ENCODE measurements around the gene ACP4.

Gene ACP4

DNA sequence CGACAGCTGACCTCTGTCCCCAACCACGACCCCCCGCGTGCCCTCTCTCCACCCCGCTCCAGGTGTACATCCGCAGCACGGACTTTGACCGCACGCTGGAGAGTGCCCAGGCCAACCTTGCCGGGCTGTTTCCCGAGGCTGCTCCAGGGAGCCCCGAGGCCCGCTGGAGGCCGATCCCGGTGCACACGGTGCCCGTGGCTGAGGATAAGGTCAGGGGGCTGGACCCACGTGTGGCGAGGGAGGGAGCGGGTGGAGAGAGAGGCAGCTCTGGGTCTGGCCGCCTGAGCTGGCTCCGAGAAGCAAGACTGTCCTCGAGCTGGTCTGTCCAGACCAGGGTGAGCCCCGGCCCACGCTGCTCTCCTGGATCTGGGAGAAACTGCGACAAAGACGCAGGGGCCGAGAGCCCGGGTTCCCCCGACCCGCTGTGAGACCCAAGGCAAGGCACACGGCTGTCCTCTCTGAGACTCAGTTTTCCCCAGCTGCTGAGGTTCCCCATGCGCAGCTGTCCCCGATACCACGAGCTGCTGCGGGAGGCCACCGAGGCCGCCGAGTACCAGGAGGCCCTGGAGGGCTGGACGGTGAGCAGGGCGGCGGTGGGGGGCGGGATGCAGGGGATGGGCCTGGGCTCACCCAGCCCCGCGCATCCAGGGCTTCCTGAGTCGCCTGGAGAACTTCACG, 1.5 kb downstream of the ACP4 start:
- TF ChIP-seq, protein P1, sequence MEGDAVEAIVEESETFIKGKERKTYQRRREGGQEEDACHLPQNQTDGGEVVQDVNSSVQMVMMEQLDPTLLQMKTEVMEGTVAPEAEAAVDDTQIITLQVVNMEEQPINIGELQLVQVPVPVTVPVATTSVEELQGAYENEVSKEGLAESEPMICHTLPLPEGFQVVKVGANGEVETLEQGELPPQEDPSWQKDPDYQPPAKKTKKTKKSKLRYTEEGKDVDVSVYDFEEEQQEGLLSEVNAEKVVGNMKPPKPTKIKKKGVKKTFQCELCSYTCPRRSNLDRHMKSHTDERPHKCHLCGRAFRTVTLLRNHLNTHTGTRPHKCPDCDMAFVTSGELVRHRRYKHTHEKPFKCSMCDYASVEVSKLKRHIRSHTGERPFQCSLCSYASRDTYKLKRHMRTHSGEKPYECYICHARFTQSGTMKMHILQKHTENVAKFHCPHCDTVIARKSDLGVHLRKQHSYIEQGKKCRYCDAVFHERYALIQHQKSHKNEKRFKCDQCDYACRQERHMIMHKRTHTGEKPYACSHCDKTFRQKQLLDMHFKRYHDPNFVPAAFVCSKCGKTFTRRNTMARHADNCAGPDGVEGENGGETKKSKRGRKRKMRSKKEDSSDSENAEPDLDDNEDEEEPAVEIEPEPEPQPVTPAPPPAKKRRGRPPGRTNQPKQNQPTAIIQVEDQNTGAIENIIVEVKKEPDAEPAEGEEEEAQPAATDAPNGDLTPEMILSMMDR (IDR thresholded peaks at IDR 0.05): no peak

DNA sequence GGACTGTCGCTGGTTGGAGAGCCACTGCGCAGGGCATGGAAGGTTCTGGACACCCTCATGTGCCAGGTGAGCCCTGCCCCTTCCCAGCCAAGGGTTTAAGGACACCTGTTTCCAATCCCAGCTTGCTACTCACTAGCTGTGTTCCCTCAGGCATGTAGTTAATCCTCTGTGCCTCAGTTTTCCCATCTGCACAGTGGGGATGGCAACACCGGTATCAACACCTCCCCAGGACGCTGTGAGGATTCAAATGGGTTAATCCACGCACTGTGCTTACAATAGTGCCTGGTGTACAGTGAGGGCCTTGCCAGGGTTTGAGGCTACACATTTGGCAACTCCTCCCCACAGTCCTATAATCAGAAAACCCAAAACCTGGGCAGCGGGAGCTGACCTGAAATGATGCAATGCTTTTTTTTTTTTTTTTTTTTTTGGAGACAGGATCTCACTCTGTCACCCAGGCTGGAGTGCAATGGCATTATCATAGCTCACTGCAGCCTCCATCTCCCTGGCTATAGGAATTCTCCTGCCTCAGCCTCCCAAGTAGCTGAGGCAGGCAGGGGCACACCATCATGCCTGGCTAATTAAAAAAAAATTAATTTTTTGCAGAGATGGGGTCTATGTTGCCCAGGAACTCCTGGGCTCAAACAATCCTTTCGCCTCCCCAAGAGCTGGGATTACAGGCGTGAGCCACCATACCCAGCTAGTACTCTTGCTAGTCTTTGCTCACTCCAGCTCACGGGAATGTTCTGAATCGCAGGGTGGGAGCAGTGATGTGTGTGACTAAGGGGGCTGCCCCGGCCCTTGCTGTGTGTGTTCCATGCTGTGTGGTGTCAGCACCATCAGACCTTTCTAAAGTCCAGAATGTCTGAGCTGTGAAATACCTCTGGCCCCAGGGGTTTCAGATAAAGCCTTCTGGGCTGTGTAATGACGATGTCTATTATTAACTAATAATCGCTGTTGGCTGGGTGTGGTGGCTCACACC, 2.3 kb downstream of the ACP4 start:
- TF ChIP-seq, protein P1 (IDR thresholded peaks at IDR 0.05): no peak

DNA sequence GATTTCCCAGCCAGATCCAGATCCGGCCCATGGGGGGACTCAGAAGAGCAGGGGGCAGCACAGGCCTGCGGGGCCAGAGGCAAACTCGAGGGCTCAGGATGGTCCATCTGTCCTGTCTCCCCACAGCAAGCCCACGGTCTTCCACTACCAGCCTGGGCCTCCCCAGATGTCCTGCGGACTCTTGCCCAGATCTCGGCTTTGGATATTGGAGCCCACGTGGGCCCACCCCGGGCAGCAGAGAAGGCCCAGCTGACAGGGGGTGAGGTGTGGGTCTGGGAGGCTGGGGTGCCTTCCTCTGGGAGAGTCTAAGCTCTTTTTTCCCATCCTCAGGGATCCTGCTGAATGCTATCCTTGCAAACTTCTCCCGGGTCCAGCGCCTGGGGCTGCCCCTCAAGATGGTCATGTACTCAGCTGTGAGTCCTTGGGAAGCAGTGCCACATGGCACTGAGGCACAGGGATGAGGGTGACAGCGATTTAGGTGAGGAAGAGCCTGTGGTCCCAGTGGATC, 3.4 kb downstream of the ACP4 start:
- TF ChIP-seq, protein P1 (IDR thresholded peaks at IDR 0.05): no peak

DNA sequence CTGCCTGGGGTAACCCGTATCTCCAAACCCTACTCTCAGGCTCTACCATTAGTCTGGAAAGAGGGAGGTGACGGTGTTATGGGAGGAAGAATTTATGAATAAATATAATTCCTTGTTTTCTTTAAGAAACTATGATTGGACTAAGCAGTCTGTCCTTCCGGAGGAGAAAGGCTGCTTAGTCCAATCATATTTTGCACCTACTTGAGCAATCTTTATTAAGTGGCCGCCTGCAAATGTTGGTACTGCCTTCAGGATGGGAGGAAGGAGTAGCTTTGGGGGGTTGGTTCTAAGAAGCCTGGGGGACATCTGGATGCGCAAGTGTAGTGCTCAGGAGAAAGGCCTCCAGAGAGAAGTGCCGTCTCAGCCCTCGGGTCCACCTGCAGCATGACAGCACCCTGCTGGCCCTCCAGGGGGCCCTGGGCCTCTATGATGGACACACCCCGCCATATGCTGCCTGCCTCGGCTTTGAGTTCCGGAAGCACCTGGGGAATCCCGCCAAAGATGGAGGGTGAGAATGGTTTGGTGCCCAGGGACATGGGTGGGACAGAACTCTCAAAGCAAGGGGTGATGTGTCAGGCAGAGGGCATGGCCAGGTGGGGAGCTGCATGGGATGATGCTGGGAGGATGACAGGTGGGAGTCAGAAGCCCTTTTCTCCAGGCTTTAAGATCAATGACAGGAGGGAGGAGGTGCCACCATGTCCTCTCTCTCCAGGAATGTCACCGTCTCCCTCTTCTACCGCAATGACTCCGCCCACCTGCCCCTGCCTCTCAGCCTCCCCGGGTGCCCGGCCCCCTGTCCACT, 4.1 kb downstream of the ACP4 start:
- TF ChIP-seq, protein P1 (IDR thresholded peaks at IDR 0.05): no peak

DNA sequence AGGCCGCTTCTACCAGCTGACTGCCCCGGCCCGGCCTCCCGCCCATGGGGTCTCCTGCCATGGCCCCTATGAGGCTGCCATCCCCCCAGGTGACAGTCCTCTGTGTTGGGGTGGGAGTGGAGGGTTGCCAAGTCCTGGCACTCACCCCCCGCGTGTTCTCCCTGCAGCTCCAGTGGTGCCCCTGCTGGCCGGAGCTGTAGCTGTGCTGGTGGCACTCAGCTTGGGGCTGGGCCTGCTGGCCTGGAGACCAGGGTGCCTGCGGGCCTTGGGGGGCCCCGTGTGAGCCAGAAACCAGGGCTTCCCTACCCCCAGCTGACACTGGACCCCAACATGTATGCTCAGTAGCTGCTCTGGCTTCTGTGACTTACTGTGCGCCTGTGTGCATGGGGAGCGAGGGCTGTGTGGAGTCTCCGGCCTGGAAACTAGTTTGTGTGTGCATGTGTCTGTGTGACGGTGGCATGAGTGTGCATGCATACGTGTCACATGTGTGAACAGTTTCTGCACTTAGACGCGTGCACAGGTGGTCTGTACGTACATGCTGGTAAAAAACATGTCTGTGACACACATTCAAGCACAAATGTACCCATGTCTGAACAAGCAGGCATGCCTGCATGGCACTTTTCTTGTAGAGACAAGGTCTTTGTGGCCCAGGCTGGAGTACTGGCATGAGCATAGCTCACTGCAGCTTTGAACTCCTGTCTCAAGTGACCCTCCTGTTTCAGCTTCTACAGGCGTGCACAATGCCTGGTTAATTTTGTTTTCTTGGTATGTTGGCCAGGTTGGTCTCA, 4.9 kb downstream of the ACP4 start:
- TF ChIP-seq, protein P1 (IDR thresholded peaks at IDR 0.05): peak; percentile 41; the same call in 1 of the 2 replicates

DNA sequence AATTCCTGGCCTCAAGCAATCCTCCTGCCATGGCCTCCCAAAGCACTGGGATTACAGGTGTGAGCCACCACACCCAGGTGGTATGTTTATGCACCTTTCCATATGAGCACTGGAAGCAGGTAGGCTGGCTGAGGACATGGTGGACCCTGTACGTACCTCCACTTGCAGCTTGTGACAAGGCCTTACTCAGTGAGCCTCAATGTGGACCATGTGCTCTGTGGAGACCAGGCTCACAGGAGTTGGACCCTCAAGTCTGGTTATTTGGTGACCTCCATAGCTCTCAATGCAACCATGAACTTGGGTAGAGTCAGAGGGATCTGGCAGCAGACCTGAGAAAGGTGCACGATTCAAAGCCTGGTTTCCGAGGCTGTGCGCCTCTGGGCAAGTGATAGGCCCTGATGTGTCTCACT, 5.5 kb downstream of the ACP4 start:
- TF ChIP-seq, protein P1 (IDR thresholded peaks at IDR 0.05): no peak
